ENCODE results near the gene COL18A1.

Gene COL18A1

GRCh38 chr21:45539796-45540600 is 135.0 kb downstream of the COL18A1 start:
- TF ChIP-seq CTCF (IDR thresholded peaks at IDR 0.05; ENCODE audit: low read depth, low read length), result no peak
- no peak for TF ChIP-seq EZH2phosphoT487 (IDR thresholded peaks at IDR 0.05; ENCODE audit: low read depth)
- H3K4me2 ChIP-seq (ENCODE audit: low read length), result peak overlapping the region; percentile 76
- H3K9me3 ChIP-seq (ENCODE audit: insufficient read depth, low read length), result no peaks in the 10 kb centered on the region
- peaks cover 61% of the 10 kb centered on the region for H3K79me2 ChIP-seq (ENCODE audit: low read length)
- H2AFZ ChIP-seq (ENCODE audit: low read depth, low read length), result no peak overlapping the region
- H3K36me3 ChIP-seq (replicated peaks; ENCODE audit: low read depth, low read length), result peaks cover 2% of the 10 kb centered on the region
- H4K20me1 ChIP-seq (ENCODE audit: insufficient read depth, low read length), result peaks cover 7% of the 10 kb centered on the region; the same call in 1 of the 2 replicates
- H3K27ac ChIP-seq (ENCODE audit: low read length), result no peak overlapping the region
- no peak overlapping the region for H3K9ac ChIP-seq (ENCODE audit: low read length)
- peaks cover 13% of the 10 kb centered on the region for H3K4me1 ChIP-seq (ENCODE audit: low read length)
- H3K27me3 ChIP-seq (ENCODE audit: low read depth, low read length), result no peaks in the 10 kb centered on the region
- peak overlapping the region; percentile 87 for H3K4me3 ChIP-seq (ENCODE audit: low read length)

- no peaks in the 10 kb centered on the region for H3K27me3 ChIP-seq (ENCODE audit: low read depth, low read length)
- no peak overlapping the region for H2AFZ ChIP-seq (ENCODE audit: low read depth, low read length)
- H3K27ac ChIP-seq (ENCODE audit: low read length), result no peak overlapping the region
- peaks cover 13% of the 10 kb centered on the region for H3K4me1 ChIP-seq (ENCODE audit: low read length)
- H3K9ac ChIP-seq (ENCODE audit: low read length), result peak overlapping the region; percentile 79
- no peaks in the 10 kb centered on the region for H3K9me3 ChIP-seq (ENCODE audit: insufficient read depth, low read length)
- H3K4me3 ChIP-seq (ENCODE audit: low read length), result peak overlapping the region; percentile 87
- peaks cover 56% of the 10 kb centered on the region for H3K79me2 ChIP-seq (ENCODE audit: low read length)
- TF ChIP-seq CTCF (IDR thresholded peaks at IDR 0.05; ENCODE audit: low read depth, low read length) (no peak), EZH2phosphoT487 (IDR thresholded peaks at IDR 0.05; ENCODE audit: low read depth) (no peak)
- H4K20me1 ChIP-seq (ENCODE audit: insufficient read depth, low read length), result peaks cover 7% of the 10 kb centered on the region; the same call in 1 of the 2 replicates
- H3K4me2 ChIP-seq (ENCODE audit: low read length), result peak overlapping the region; percentile 76
- H3K36me3 ChIP-seq (replicated peaks; ENCODE audit: low read depth, low read length), result peaks cover 2% of the 10 kb centered on the region
These were observed 135.6 kb downstream of the COL18A1 start for GRCh38 chr21:45540601-45540970.

GRCh38 chr21:45541221-45542039 is 136.5 kb downstream of the COL18A1 start:
- Histone ChIP-seq H3K79me2 (ENCODE audit: low read length) (peaks cover 49% of the 10 kb centered on the region), H3K4me2 (ENCODE audit: low read length) (peak overlapping the region; percentile 76), H3K36me3 (replicated peaks; ENCODE audit: low read depth, low read length) (peaks cover 2% of the 10 kb centered on the region), H3K4me3 (ENCODE audit: low read length) (peak overlapping the region; percentile 87), H4K20me1 (ENCODE audit: insufficient read depth, low read length) (peaks cover 7% of the 10 kb centered on the region; the same call in 1 of the 2 replicates), H2AFZ (ENCODE audit: low read depth, low read length) (no peak overlapping the region; the same call in 1 of the 2 replicates), H3K4me1 (ENCODE audit: low read length) (peaks cover 13% of the 10 kb centered on the region), H3K27me3 (ENCODE audit: low read depth, low read length) (no peaks in the 10 kb centered on the region), H3K9ac (ENCODE audit: low read length) (peak overlapping the region; percentile 79), H3K9me3 (ENCODE audit: insufficient read depth, low read length) (no peaks in the 10 kb centered on the region), H3K27ac (ENCODE audit: low read length) (peak overlapping the region; percentile 44)
- no peak for TF ChIP-seq EZH2phosphoT487 (IDR thresholded peaks at IDR 0.05; ENCODE audit: low read depth)

- peaks cover 7% of the 10 kb centered on the region; the same call in 1 of the 2 replicates for H4K20me1 ChIP-seq (ENCODE audit: insufficient read depth, low read length)
- no peaks in the 10 kb centered on the region for H3K27me3 ChIP-seq (ENCODE audit: low read depth, low read length)
- H3K27ac ChIP-seq (ENCODE audit: low read length), result peak within 1 kb of the TSS; percentile 44
- peak within 1 kb of the TSS; percentile 79 for H3K9ac ChIP-seq (ENCODE audit: low read length)
- H3K9me3 ChIP-seq (ENCODE audit: insufficient read depth, low read length), result no peaks in the 10 kb centered on the region
- peak within 1 kb of the TSS; percentile 87 for H3K4me3 ChIP-seq (ENCODE audit: low read length)
- TF ChIP-seq EZH2phosphoT487 (IDR thresholded peaks at IDR 0.05; ENCODE audit: low read depth), result no peak
- TF ChIP-seq CTCF (IDR thresholded peaks at IDR 0.05; ENCODE audit: low read depth, low read length), result no peak
- peak within 1 kb of the TSS; percentile 77 for H3K4me2 ChIP-seq (ENCODE audit: low read length)
- H3K4me1 ChIP-seq (ENCODE audit: low read length), result peaks cover 13% of the 10 kb centered on the region
- peaks cover 2% of the 10 kb centered on the region for H3K36me3 ChIP-seq (replicated peaks; ENCODE audit: low read depth, low read length)
- H3K79me2 ChIP-seq (ENCODE audit: low read length), result peaks cover 42% of the 10 kb centered on the region
- H2AFZ ChIP-seq (ENCODE audit: low read depth, low read length), result no peak within 1 kb of the TSS; the same call in 1 of the 2 replicates
These were observed 137.3 kb downstream of the COL18A1 start, which contains the start of gene SLC19A1 for GRCh38 chr21:45542242-45542666. SLC19A1 (minus strand) TSS chr21:45542440; CDS start chr21:45537959, 4,481 bp downstream.

Data from OCI-LY3 (cell line).